SK-N-MC (cell line): ENCODE results near the gene MDP1.
"Not testable (repeated sequence)": the region's sequence is repeated elsewhere in the genome, so short reads cannot be mapped to it uniquely, and the experiment has no call there.

Experiments
- EZH2 ChIP-seq: fragments of 200-600 bp; sonication (generic); IDR thresholded peaks from one replicate; pipeline ENCODE4 v1.6.1; 2017; ENCODE audit warnings: antibody characterized with exemption
- POLR2AphosphoS5 ChIP-seq: IDR thresholded peaks from 2 replicates; pipeline ENCODE4 v1.6.1; 2012; ENCODE audit warnings: mild to moderate bottlenecking, low read depth, low read length, borderline replicate concordance

- TF ChIP-seq POLR2AphosphoS5, EZH2: not testable (repeated sequence)
These were observed 1.0 kb upstream of the MDP1 start for GRCh38 chr14:24216876-24217275.
